BJ (cell line): ENCODE measurements around the gene NTNG1. TPM values are rescaled to one million over a fixed set of nuclear protein-coding genes. Genes with fewer than 3 reads are reported as not detected.

Source experiments
- CTCF ChIA-PET: fragments of 350-600 bp; formaldehyde crosslinking; extraction: SDS; loops from one replicate; lab custom pipeline; 2021; ENCODE audit warnings: antibody characterized with exemption, inconsistent platforms; lab: Yijun Ruan, JAX
- POLR2A ChIA-PET: fragments of 300-600 bp; sonication (Branson Sonifier 250); formaldehyde crosslinking; extraction: SDS; loops from one replicate; lab custom pipeline; 2021; ENCODE audit warnings: antibody characterized with exemption; lab: Charles Lee
- DNase-seq: peaks from one replicate; pipeline ENCODE4 v3.0.0-alpha.2; 2011; ENCODE audit warnings: low read depth
- H3K27me3 ChIP-seq: 2 replicates; pipeline ENCODE4 v1.6.0; 2011; ENCODE audit warnings: low read length; ENCODE audit not compliant: control insufficient read depth, insufficient read depth
- H3K36me3 ChIP-seq: 2 replicates; pipeline ENCODE4 v1.5.1; 2011; ENCODE audit warnings: low read length; ENCODE audit not compliant: control insufficient read depth, insufficient read depth
- H3K4me3 ChIP-seq: 2 replicates; pipeline ENCODE4 v1.5.1; 2011; ENCODE audit warnings: low read depth, mild to moderate bottlenecking, control low read depth, low read length
- CTCF ChIP-seq: IDR thresholded peaks from 2 replicates; pipeline ENCODE4 v1.5.1; 2011; ENCODE audit warnings: low read depth, mild to moderate bottlenecking, control low read depth, inconsistent platforms, low read length, moderate library complexity; ENCODE audit not compliant: insufficient read depth
- polyA plus RNA-seq: library from polyadenylated mRNA; depleted of rRNA; stranded (reverse); fragments of >200 nt; gene quantifications from 2 replicates; pipeline ENCODE4 v1.2.3, GENCODE V29; 2011

The NTNG1 gene
- polyA plus RNA-seq, 1 experiment, result 3.3 TPM

- ChIA-PET POLR2A (no interaction called here), CTCF (no interaction called here)
- no peak for TF ChIP-seq CTCF
- no peak for DNase-seq
- no peaks in the 10 kb centered on the region for H3K27me3 ChIP-seq
- H3K4me3 ChIP-seq, result no peak overlapping the region
- no peaks in the 10 kb centered on the region for H3K36me3 ChIP-seq
Measured at GRCh38 chr1:107188160-107188559, 47.3 kb downstream of the NTNG1 start.

- no peak for DNase-seq
- ChIA-PET POLR2A (no interaction called here), CTCF (no interaction called here)
- Histone ChIP-seq H3K4me3 (no peak overlapping the region), H3K27me3 (no peaks in the 10 kb centered on the region), H3K36me3 (no peaks in the 10 kb centered on the region)
- no peak for TF ChIP-seq CTCF
Measured at GRCh38 chr1:107194380-107194779, 53.5 kb downstream of the NTNG1 start.

GRCh38 chr1:107195476-107195875 lies 54.6 kb downstream of the NTNG1 start:
- no peak for DNase-seq
- H3K36me3 ChIP-seq, result no peaks in the 10 kb centered on the region
- H3K27me3 ChIP-seq, result no peaks in the 10 kb centered on the region
- CTCF ChIA-PET, result no interaction called here
- POLR2A ChIA-PET, result no interaction called here
- no peak for TF ChIP-seq CTCF
- no peak overlapping the region for H3K4me3 ChIP-seq

- no peak for DNase-seq
- POLR2A ChIA-PET, result no interaction called here
- peak; percentile 38; the same call in 1 of the 2 replicates for TF ChIP-seq CTCF
- H3K36me3 ChIP-seq, result no peaks in the 10 kb centered on the region
- CTCF ChIA-PET, result no interaction called here
- no peak overlapping the region for H3K4me3 ChIP-seq
- no peaks in the 10 kb centered on the region for H3K27me3 ChIP-seq
Measured at GRCh38 chr1:107196973-107197562, 56.2 kb downstream of the NTNG1 start.

GRCh38 chr1:107198561-107198960 lies 57.7 kb downstream of the NTNG1 start:
- Histone ChIP-seq H3K36me3 (no peaks in the 10 kb centered on the region), H3K27me3 (no peaks in the 10 kb centered on the region), H3K4me3 (no peak overlapping the region)
- POLR2A ChIA-PET, result no interaction called here
- no peak for TF ChIP-seq CTCF
- CTCF ChIA-PET, result no interaction called here
- no peak for DNase-seq
